Keratinocyte (primary cell): ENCODE results near the gene PLPPR1. TPM values are rescaled to one million over a fixed set of nuclear protein-coding genes. Genes with fewer than 3 reads are reported as not detected.

Experiments
- DNase-seq: peaks from one replicate; pipeline ENCODE4 v3.0.0-alpha.2; 2011; ENCODE audit warnings: low read depth, missing footprints, low spot score
- FAIRE-seq: peaks from 2 replicates; lab custom pipeline; 2011; peaks lifted over from hg19 to GRCh38; lab: Jason Lieb, UNC
- H2AFZ ChIP-seq: 2 replicates; pipeline ENCODE4 v1.6.0; 2012; ENCODE audit warnings: low read length, control low read depth, inconsistent platforms; ENCODE audit not compliant: control insufficient read depth
- H3K27ac ChIP-seq: 2 replicates; pipeline ENCODE4 v1.5.1; 2011; ENCODE audit warnings: low read length; ENCODE audit not compliant: control insufficient read depth, insufficient read depth
- H3K27me3 ChIP-seq: 3 replicates; pipeline ENCODE4 v1.6.0; 2011; ENCODE audit warnings: low read length; ENCODE audit not compliant: control insufficient read depth, insufficient read depth; ENCODE audit errors: extremely low read depth
- H3K36me3 ChIP-seq, 2 experiments: 2 replicates in 1 of 2; 3 replicates in 1 of 2; pipeline ENCODE4 v1.5.1; 2011; ENCODE audit warnings: low read length in 2 of 2, mild to moderate bottlenecking in 1 of 2; ENCODE audit not compliant: control insufficient read depth in 2 of 2, insufficient read depth in 2 of 2; ENCODE audit errors: extremely low read depth in 1 of 2
- H3K4me1 ChIP-seq: 3 replicates; pipeline ENCODE4 v1.5.1; 2011; ENCODE audit warnings: low read length; ENCODE audit not compliant: control insufficient read depth, insufficient read depth; ENCODE audit errors: extremely low read depth
- H3K4me2 ChIP-seq: 3 replicates; pipeline ENCODE4 v1.6.0; 2011; ENCODE audit warnings: low read depth, low read length; ENCODE audit not compliant: control insufficient read depth, insufficient read depth; ENCODE audit errors: extremely low read depth
- H3K4me3 ChIP-seq, 3 experiments: fragments of 200-600 bp in 1 of 3; sonication (generic) in 1 of 3; 2 replicates in 2 of 3; 3 replicates in 1 of 3; pipeline ENCODE4 v1.5.1; 2011 to 2016; ENCODE audit warnings: low read length in 3 of 3, mild to moderate bottlenecking in 3 of 3, control low read depth in 2 of 3, inconsistent platforms in 1 of 3, low read depth in 1 of 3, mixed read lengths in 1 of 3, mixed run types in 1 of 3, moderate library complexity in 1 of 3; ENCODE audit not compliant: control insufficient read depth in 2 of 3, insufficient read depth in 2 of 3; ENCODE audit errors: extremely low read depth in 1 of 3
- H3K79me2 ChIP-seq: 2 replicates; pipeline ENCODE4 v1.6.0; 2012; ENCODE audit warnings: low read length; ENCODE audit not compliant: control insufficient read depth, insufficient read depth
- H3K9ac ChIP-seq: 3 replicates; pipeline ENCODE4 v1.6.0; 2011; ENCODE audit warnings: low read length; ENCODE audit not compliant: control insufficient read depth, insufficient read depth; ENCODE audit errors: extremely low read depth
- H3K9me1 ChIP-seq: 3 replicates; pipeline ENCODE4 v1.6.0; 2011; ENCODE audit warnings: low read length; ENCODE audit not compliant: control insufficient read depth, insufficient read depth; ENCODE audit errors: extremely low read depth
- H3K9me3 ChIP-seq: 2 replicates; pipeline ENCODE4 v1.5.1; 2012; ENCODE audit warnings: low read depth, low read length; ENCODE audit not compliant: control insufficient read depth
- H4K20me1 ChIP-seq: 3 replicates; pipeline ENCODE4 v1.6.0; 2011; ENCODE audit warnings: low read length; ENCODE audit not compliant: control insufficient read depth, insufficient read depth; ENCODE audit errors: extremely low read depth
- EZH2 ChIP-seq: IDR thresholded peaks from one replicate; pipeline ENCODE4 v1.6.1; 2012; ENCODE audit warnings: inconsistent platforms, mild to moderate bottlenecking, low read length, moderate library complexity
- dilution Hi-C: fragments of 300-500 bp; cut with MboI; formaldehyde crosslinking; loops from one replicate; pipeline ENCODE4 v1.7.0; 2020; ENCODE audit warnings: low sequenced_read_pairs; ENCODE audit not compliant: extremely low pct_ligation_motif_present
- polyA plus RNA-seq, 5 experiments: library from polyadenylated mRNA; depleted of rRNA in 3 of 5; stranded (reverse) in 3 of 5; stranded (forward) in 1 of 5; unstranded in 1 of 5; fragments of >200 nt; gene quantifications; 1 replicate in 1 of 5; 2 replicates in 3 of 5; 3 replicates in 1 of 5; pipeline versions ENCODE4 v1.2.1 to v1.2.3, GENCODE V29; 2011 to 2012; ENCODE audit warnings: missing spikeins in 2 of 5, low read depth in 1 of 5, low replicate concordance in 1 of 5
- TF ChIP-seq, protein P1 (sequence below), 3 experiments: IDR thresholded peaks in 1 of 3; conservative IDR thresholded peaks in 1 of 3; optimal IDR thresholded peaks in 1 of 3; 2 replicates in 2 of 3; 3 replicates in 1 of 3; pipeline versions ENCODE3 to v1.5.1; 2011; ENCODE audit warnings: low read length in 3 of 3, mild to moderate bottlenecking in 3 of 3, moderate library complexity in 2 of 3, control low read depth in 1 of 3, inconsistent platforms in 1 of 3; ENCODE audit not compliant: insufficient read depth in 2 of 3; ENCODE audit errors: extremely low read depth in 1 of 3

PLPPR1 gene
- polyA plus RNA-seq, 1 donor (not counting 4 experiments of a cell fraction or from before 2014, with no cell fraction given) = not detected

DNA sequence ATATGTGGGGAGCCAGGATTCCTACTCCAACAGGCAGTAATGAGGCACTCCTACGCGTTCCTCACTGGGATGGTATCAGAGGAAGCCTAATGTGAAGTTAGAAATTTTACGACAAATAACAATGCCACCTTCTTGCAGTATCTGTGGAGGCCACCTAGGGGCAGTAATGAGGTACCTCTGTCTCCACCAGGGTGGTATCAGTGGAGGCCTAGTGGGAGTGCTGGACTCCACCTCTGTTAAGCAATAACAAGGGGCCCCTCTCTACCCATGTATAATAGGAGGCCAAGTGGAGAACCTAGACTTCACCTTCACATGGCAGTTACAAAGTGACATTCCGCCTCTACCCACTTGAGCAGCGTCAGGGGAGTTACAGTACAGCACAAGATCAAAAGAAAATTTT, 147.9 kb downstream of the PLPPR1 start:
- no peak overlapping the region for H2AFZ ChIP-seq
- H3K4me2 ChIP-seq = no peak overlapping the region
- no peaks in the 10 kb centered on the region for H3K79me2 ChIP-seq
- H3K27ac ChIP-seq = no peak overlapping the region
- no peak overlapping the region for H3K9ac ChIP-seq
- no peak overlapping the region for H3K4me3 ChIP-seq
- dilution Hi-C loops = no loop called here
- H3K36me3 ChIP-seq = no peaks in the 10 kb centered on the region
- H3K27me3 ChIP-seq = no peaks in the 10 kb centered on the region
- DNase-seq (no peak), FAIRE-seq (no peak)
- TF ChIP-seq, protein P1, sequence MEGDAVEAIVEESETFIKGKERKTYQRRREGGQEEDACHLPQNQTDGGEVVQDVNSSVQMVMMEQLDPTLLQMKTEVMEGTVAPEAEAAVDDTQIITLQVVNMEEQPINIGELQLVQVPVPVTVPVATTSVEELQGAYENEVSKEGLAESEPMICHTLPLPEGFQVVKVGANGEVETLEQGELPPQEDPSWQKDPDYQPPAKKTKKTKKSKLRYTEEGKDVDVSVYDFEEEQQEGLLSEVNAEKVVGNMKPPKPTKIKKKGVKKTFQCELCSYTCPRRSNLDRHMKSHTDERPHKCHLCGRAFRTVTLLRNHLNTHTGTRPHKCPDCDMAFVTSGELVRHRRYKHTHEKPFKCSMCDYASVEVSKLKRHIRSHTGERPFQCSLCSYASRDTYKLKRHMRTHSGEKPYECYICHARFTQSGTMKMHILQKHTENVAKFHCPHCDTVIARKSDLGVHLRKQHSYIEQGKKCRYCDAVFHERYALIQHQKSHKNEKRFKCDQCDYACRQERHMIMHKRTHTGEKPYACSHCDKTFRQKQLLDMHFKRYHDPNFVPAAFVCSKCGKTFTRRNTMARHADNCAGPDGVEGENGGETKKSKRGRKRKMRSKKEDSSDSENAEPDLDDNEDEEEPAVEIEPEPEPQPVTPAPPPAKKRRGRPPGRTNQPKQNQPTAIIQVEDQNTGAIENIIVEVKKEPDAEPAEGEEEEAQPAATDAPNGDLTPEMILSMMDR (optimal IDR thresholded peaks at IDR 0.05 in 1 of 3, IDR thresholded peaks at IDR 0.05 in 1 of 3, conservative IDR thresholded peaks at IDR 0.05 in 1 of 3; ENCODE audit: extremely low read depth in 1 of 3, insufficient read depth in 2 of 3, low read length in 3 of 3) = no peak
- TF ChIP-seq EZH2 = no peak
- H3K9me3 ChIP-seq = no peaks in the 10 kb centered on the region
- no peaks in the 10 kb centered on the region for H3K9me1 ChIP-seq
- H4K20me1 ChIP-seq = no peaks in the 10 kb centered on the region
- H3K4me1 ChIP-seq = no peaks in the 10 kb centered on the region

GRCh38 chr9:101184813-101185278, 156.3 kb downstream of the PLPPR1 start:
- no peak overlapping the region for H3K27ac ChIP-seq
- no peak for DNase-seq
- H2AFZ ChIP-seq = no peak overlapping the region
- dilution Hi-C loops = no loop called here
- H3K9me3 ChIP-seq = no peaks in the 10 kb centered on the region
- no peak overlapping the region for H3K4me2 ChIP-seq
- H3K27me3 ChIP-seq = no peaks in the 10 kb centered on the region
- no peaks in the 10 kb centered on the region for H3K79me2 ChIP-seq
- no peaks in the 10 kb centered on the region for H3K4me1 ChIP-seq
- FAIRE-seq = no peak
- TF ChIP-seq, protein P1 (optimal IDR thresholded peaks at IDR 0.05 in 1 of 3, IDR thresholded peaks at IDR 0.05 in 1 of 3, conservative IDR thresholded peaks at IDR 0.05 in 1 of 3; ENCODE audit: extremely low read depth in 1 of 3, insufficient read depth in 2 of 3, low read length in 3 of 3) = no peak
- no peak for TF ChIP-seq EZH2
- no peak overlapping the region for H3K9ac ChIP-seq
- H3K36me3 ChIP-seq = no peaks in the 10 kb centered on the region
- H3K9me1 ChIP-seq = no peaks in the 10 kb centered on the region
- no peak overlapping the region for H3K4me3 ChIP-seq
- no peaks in the 10 kb centered on the region for H4K20me1 ChIP-seq
